H1 (cell line): ENCODE results near the gene IL19. TPM values are rescaled to one million over a fixed set of nuclear protein-coding genes. Genes with fewer than 3 reads are reported as not detected.

Source experiments
- CTCF ChIA-PET: fragments of 300-600 bp; sonication (Branson Sonifier 250); formaldehyde crosslinking; loops from one replicate; lab custom pipeline; 2021; ENCODE audit not compliant: partially characterized antibody; lab: Charles Lee
- POLR2A ChIA-PET: fragments of 300-600 bp; sonication (Branson Sonifier 250); formaldehyde crosslinking; loops from one replicate; lab custom pipeline; 2021; ENCODE audit warnings: inconsistent platforms; ENCODE audit not compliant: partially characterized antibody; lab: Charles Lee
- DNase-seq, 2 experiments: peaks; one replicate each; pipeline versions ENCODE4 v3.0.0 to v3.0.0-alpha.2; 2010 to 2022; ENCODE audit warnings: low spot score in 2 of 2, low read depth in 1 of 2, mixed read lengths in 1 of 2
- FAIRE-seq: peaks from 2 replicates; lab custom pipeline; 2011; peaks lifted over from hg19 to GRCh38; lab: Jason Lieb, UNC
- H2AFZ ChIP-seq: 2 replicates; pipeline ENCODE4 v1.8.1; 2012; ENCODE audit warnings: low read length, inconsistent platforms
- H2AK5ac ChIP-seq: 2 replicates; pipeline ENCODE4 v1.6.1; 2013; ENCODE audit warnings: low read depth, low read length
- H2BK120ac ChIP-seq: replicated peaks from 2 replicates; pipeline ENCODE3; 2013; ENCODE audit warnings: low read depth, low read length, inconsistent platforms
- H2BK12ac ChIP-seq: 2 replicates; pipeline ENCODE4 v1.6.1; 2013; ENCODE audit warnings: low read depth, low read length
- H2BK15ac ChIP-seq: 2 replicates; pipeline ENCODE4 v1.6.1; 2013; ENCODE audit warnings: low read length
- H2BK20ac ChIP-seq: 2 replicates; pipeline ENCODE4 v1.6.1; 2013; ENCODE audit warnings: low read length
- H2BK5ac ChIP-seq: 2 replicates; pipeline ENCODE4 v1.6.1; 2013; ENCODE audit warnings: low read depth, low read length
- H3K14ac ChIP-seq: 2 replicates; pipeline ENCODE4 v1.6.1; 2013; ENCODE audit warnings: inconsistent platforms; ENCODE audit not compliant: insufficient read length
- H3K18ac ChIP-seq: 2 replicates; pipeline ENCODE4 v1.6.1; 2013; ENCODE audit warnings: low read length; ENCODE audit errors: extremely low read depth
- H3K23ac ChIP-seq: 2 replicates; pipeline ENCODE4 v1.6.1; 2013; ENCODE audit warnings: inconsistent platforms; ENCODE audit not compliant: insufficient read length
- H3K23me2 ChIP-seq: 2 replicates; pipeline ENCODE4 v1.6.1; 2013; ENCODE audit warnings: low read depth, low read length
- H3K27ac ChIP-seq: 2 replicates; pipeline ENCODE4 v1.6.1; 2011; ENCODE audit warnings: low read depth, low read length, inconsistent platforms
- H3K27me3 ChIP-seq, 4 experiments: replicated peaks in 1 of 4; 1 replicate in 1 of 4; 2 replicates in 3 of 4; pipeline versions ENCODE4 v1.6.1 to v1.8.1; 2011 to 2013; ENCODE audit warnings: low read length in 3 of 4, mild to moderate bottlenecking in 3 of 4, inconsistent platforms in 2 of 4, mixed read lengths in 2 of 4, moderate library complexity in 1 of 4; ENCODE audit not compliant: control insufficient read depth in 3 of 4, insufficient read depth in 3 of 4; ENCODE audit errors: extremely low read depth in 1 of 4
- H3K36me3 ChIP-seq, 4 experiments: 2 replicates each; pipeline versions ENCODE4 v1.6.1 to v1.8.1; 2011 to 2013; ENCODE audit warnings: mild to moderate bottlenecking in 4 of 4, low read length in 3 of 4, moderate library complexity in 2 of 4, control low read depth in 1 of 4, inconsistent platforms in 1 of 4; ENCODE audit not compliant: insufficient read depth in 4 of 4, control insufficient read depth in 2 of 4
- H3K4ac ChIP-seq: replicated peaks from 2 replicates; pipeline ENCODE3; 2013; ENCODE audit warnings: low read length, low read depth, mixed read lengths, inconsistent platforms; ENCODE audit not compliant: insufficient read length
- H3K4me1 ChIP-seq, 4 experiments: replicated peaks in 1 of 4; 1 replicate in 1 of 4; 2 replicates in 3 of 4; pipeline versions ENCODE4 v1.6.1 to v1.8.1; 2011 to 2013; ENCODE audit warnings: low read length in 3 of 4, inconsistent platforms in 2 of 4, mixed read lengths in 1 of 4; ENCODE audit not compliant: insufficient read depth in 4 of 4, control insufficient read depth in 3 of 4
- H3K4me2 ChIP-seq, 2 experiments: 2 replicates each; pipeline versions ENCODE4 v1.6.1 to v1.8.1; 2011 to 2013; ENCODE audit warnings: low read depth in 2 of 2, low read length in 2 of 2, control low read depth in 1 of 2, inconsistent platforms in 1 of 2, mild to moderate bottlenecking in 1 of 2; ENCODE audit not compliant: insufficient read depth in 1 of 2
- H3K4me3 ChIP-seq, 4 experiments: fragments of 200-600, 300-600 bp in 1 of 4; sonication (generic), shearing (Covaris generic), sonication (Bioruptor Twin) in 1 of 4; 2 replicates each; pipeline versions ENCODE4 v1.5.1 to v1.8.1; 2011 to 2016; ENCODE audit warnings: low read length in 4 of 4, low read depth in 3 of 4, control low read depth in 2 of 4, inconsistent platforms in 2 of 4, mild to moderate bottlenecking in 2 of 4, mixed read lengths in 1 of 4, moderate library complexity in 1 of 4; ENCODE audit not compliant: insufficient read depth in 2 of 4; ENCODE audit errors: extremely low read depth in 1 of 4
- H3K56ac ChIP-seq: replicated peaks from 2 replicates; pipeline ENCODE3; 2013; ENCODE audit warnings: low read depth, mild to moderate bottlenecking, mixed read lengths, low read length, inconsistent platforms; ENCODE audit not compliant: insufficient read length
- H3K79me1 ChIP-seq: 2 replicates; pipeline ENCODE4 v1.6.1; 2013; ENCODE audit warnings: low read depth, low read length, control low read depth
- H3K79me2 ChIP-seq, 2 experiments: 2 replicates each; pipeline versions ENCODE4 v1.6.1 to v1.8.1; 2012 to 2013; ENCODE audit warnings: low read length in 2 of 2, mild to moderate bottlenecking in 2 of 2, inconsistent platforms in 1 of 2; ENCODE audit not compliant: insufficient read depth in 2 of 2, control insufficient read depth in 1 of 2
- H3K9ac ChIP-seq, 4 experiments: replicated peaks in 1 of 4; 1 replicate in 1 of 4; 2 replicates in 3 of 4; pipeline versions ENCODE4 v1.6.1 to v1.8.1; 2011 to 2013; ENCODE audit warnings: low read depth in 3 of 4, low read length in 3 of 4, control low read depth in 2 of 4, mild to moderate bottlenecking in 2 of 4, moderate library complexity in 2 of 4, inconsistent platforms in 1 of 4; ENCODE audit errors: extremely low read depth in 1 of 4
- H3K9me3 ChIP-seq, 2 experiments: 2 replicates each; pipeline versions ENCODE4 v1.6.1 to v1.8.1; 2012 to 2013; ENCODE audit warnings: mild to moderate bottlenecking in 2 of 2, moderate library complexity in 2 of 2, control low read depth in 1 of 2, inconsistent platforms in 1 of 2, low read depth in 1 of 2, low read length in 1 of 2, mixed read lengths in 1 of 2; ENCODE audit not compliant: insufficient read depth in 2 of 2
- H4K20me1 ChIP-seq, 2 experiments: replicated peaks in 1 of 2; 2 replicates each; pipeline versions ENCODE3 to v1.8.1; 2011 to 2013; ENCODE audit warnings: inconsistent platforms in 2 of 2, low read length in 2 of 2, mild to moderate bottlenecking in 1 of 2; ENCODE audit not compliant: insufficient read depth in 2 of 2, control insufficient read depth in 1 of 2
- H4K5ac ChIP-seq: 2 replicates; pipeline ENCODE4 v1.6.1; 2013; ENCODE audit warnings: low read length, low read depth, mixed read lengths, inconsistent platforms; ENCODE audit not compliant: insufficient read length
- H4K8ac ChIP-seq: 2 replicates; pipeline ENCODE4 v1.8.0; 2013; ENCODE audit warnings: mild to moderate bottlenecking, moderate library complexity, low read length, inconsistent platforms; ENCODE audit not compliant: insufficient read depth; ENCODE audit errors: extremely low read depth
- H4K91ac ChIP-seq: replicated peaks from 2 replicates; pipeline ENCODE3; 2013; ENCODE audit warnings: low read length, mixed read lengths, inconsistent platforms; ENCODE audit not compliant: insufficient read length
- ATF3 ChIP-seq: IDR thresholded peaks from 2 replicates; pipeline ENCODE4 v1.6.1; 2011; ENCODE audit warnings: low read depth, mild to moderate bottlenecking, low read length; ENCODE audit not compliant: insufficient read depth
- NANOG ChIP-seq: IDR thresholded peaks from 2 replicates; pipeline ENCODE4 v1.6.1; 2011; ENCODE audit warnings: low read length, low read depth, mild to moderate bottlenecking, inconsistent platforms; ENCODE audit not compliant: insufficient read depth, poor library complexity, severe bottlenecking
- WGBS, 2 experiments: shearing (Covaris generic) in 1 of 2; methylation state at CpG; one replicate each; pipeline versions ENCODE4 v1.1.6 to v1.1.7; 2013 to 2015; ENCODE audit warnings: low lambda C conversion rate in 2 of 2, mixed read lengths in 2 of 2, inconsistent platforms in 1 of 2, low coverage in 1 of 2, missing lambda C conversion rate in 1 of 2; ENCODE audit not compliant: insufficient replicate concordance in 2 of 2, insufficient coverage in 1 of 2, insufficient read length in 1 of 2; ENCODE audit errors: extremely low coverage in 1 of 2, missing lambda C conversion rate in 1 of 2; 5-methylcytosine and 5-hydroxymethylcytosine counted together
- polyA plus RNA-seq, 7 experiments: library from polyadenylated mRNA; depleted of rRNA in 3 of 7; stranded (reverse) in 5 of 7; unstranded in 2 of 7; fragments of >200 nt in 5 of 7; fragments of 200-250 nt in 2 of 7; gene quantifications; 1 replicate in 5 of 7; 2 replicates in 1 of 7; 4 replicates in 1 of 7; pipeline versions ENCODE4 v1.2.1 to v1.2.3, GENCODE V29; 2011 to 2013; ENCODE audit warnings: missing spikeins in 2 of 7, mixed read lengths in 2 of 7
- total RNA-seq: library from RNA; stranded (reverse); fragmentation: NEBNext Ultra II Directional; extraction: Animal tissue kit (Norgen Biotek cat#: 25700); gene quantifications from 2 replicates; pipeline ENCODE4 v1.2.1, GENCODE V29; 2021

Gene IL19
- total and polyA plus RNA-seq, 2 of the 8 experiments (the other 6 are each of a cell fraction or from before 2014, with no cell fraction given) = not detected

DNA sequence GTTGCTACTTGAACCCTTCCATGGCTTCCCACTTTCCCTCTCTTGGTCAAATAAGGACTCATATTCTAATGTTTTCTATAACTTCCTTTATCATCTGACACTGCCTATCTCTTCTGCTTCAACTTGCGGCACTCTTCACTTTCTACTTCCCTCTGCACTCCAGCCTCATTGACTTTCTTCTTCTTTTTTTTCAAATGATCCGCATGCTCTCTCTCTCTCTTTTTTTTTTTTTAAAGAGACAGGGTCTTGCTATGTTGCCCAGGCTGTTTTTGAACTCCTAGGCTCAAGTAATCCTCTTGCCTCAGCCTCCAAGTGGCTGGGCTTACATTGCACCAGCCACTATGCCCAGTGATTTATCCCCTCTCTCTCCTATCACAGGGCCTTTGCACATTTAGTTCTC lies 9.1 kb downstream of the IL19 start:
- Histone ChIP-seq H3K79me2 (no peaks in the 10 kb centered on the region), H4K5ac (no peak overlapping the region), H3K23me2 (no peaks in the 10 kb centered on the region), H3K9me3 (no peaks in the 10 kb centered on the region), H3K4me2 (no peak overlapping the region), H3K27ac (no peak overlapping the region), H2AK5ac (no peak overlapping the region), H2BK120ac (no peak overlapping the region), H3K56ac (no peak overlapping the region), H3K36me3 (no peaks in the 10 kb centered on the region), H4K8ac (no peak overlapping the region), H3K9ac (no peak overlapping the region), H2BK12ac (no peak overlapping the region), H2BK20ac (no peak overlapping the region), H3K14ac (no peak overlapping the region), H2AFZ (no peak overlapping the region), H2BK5ac (no peak overlapping the region), H4K91ac (no peak overlapping the region), H3K4ac (no peak overlapping the region), H3K4me1 (no peaks in the 10 kb centered on the region; a peak in 1 of 7 replicates), H3K27me3 (0 out of 7 replicates have a peak, but pooled peaks cover 0 to 2% (median 0%) of the 10 kb centered on the region in 4 experiments), H2BK15ac (no peak overlapping the region), H3K18ac (no peak overlapping the region), H3K4me3 (no peak overlapping the region), H3K79me1 (no peaks in the 10 kb centered on the region), H3K23ac (no peak overlapping the region), H4K20me1 (no peaks in the 10 kb centered on the region)
- ChIA-PET POLR2A (no interaction called here), CTCF (interaction anchor here (1.0 to 5.7 kb wide), 2 partner anchors 18 to 20 kb away, joined by 3 to 22 read pairs; no protein-coding TSS in a partner anchor)
- DNase-seq = no peak
- 100% methylated on average over 2 of the region's 2 CpGs; no CpG with 5 or more reads in 1 of the 2 experiments for WGBS, 2 experiments
- no peak for FAIRE-seq
- TF ChIP-seq ATF3 = no peak
- no peak for TF ChIP-seq NANOG
